ENCODE data around the gene STK25. TPM values are rescaled to one million over a fixed set of nuclear protein-coding genes. Genes with fewer than 3 reads are reported as not detected.

STK25 gene
- polyA plus RNA-seq, 1 donor from 2014 or later, result 580 TPM

GRCh38 chr2:241496904-241497877 lies 11.2 kb downstream of the STK25 start:
- Histone ChIP-seq H3K4me2 (ENCODE audit: low read length) (no peak overlapping the region), H4K20me1 (ENCODE audit: insufficient read depth) (no peaks in the 10 kb centered on the region), H3K9ac (ENCODE audit: low read length) (no peak overlapping the region), H3F3A (ENCODE audit: insufficient read depth, low read length, poor library complexity, severe bottlenecking) (no peaks in the 10 kb centered on the region), H3K9me2 (ENCODE audit: insufficient read depth, low read length) (no peaks in the 10 kb centered on the region), H3K4me3 (ENCODE audit: low read length) (no peak overlapping the region), H2AFZ (ENCODE audit: low read depth, low read length) (no peak overlapping the region), H3K27ac (ENCODE audit: low read length) (no peak overlapping the region), H3K27me3 (ENCODE audit: insufficient read depth, low read depth, low read length) (no peaks in the 10 kb centered on the region), H3K36me3 (ENCODE audit: insufficient read depth, low read length) (no peaks in the 10 kb centered on the region), H3K79me2 (replicated peaks; ENCODE audit: insufficient read depth, low read length) (no peaks in the 10 kb centered on the region), H3K9me3 (ENCODE audit: low read length) (no peaks in the 10 kb centered on the region)
- TF ChIP-seq POLR2AphosphoS5 (IDR thresholded peaks at IDR 0.05) (no peak), TAF1 (IDR thresholded peaks at IDR 0.05; ENCODE audit: low read depth) (no peak), EZH2 (IDR thresholded peaks at IDR 0.05; ENCODE audit: borderline replicate concordance, insufficient read depth, low read length, poor library complexity, severe bottlenecking) (no peak), SMC3 (conservative IDR thresholded peaks at IDR 0.05; ENCODE audit: poor library complexity) (no peak)
- TF ChIP-seq, protein P1, sequence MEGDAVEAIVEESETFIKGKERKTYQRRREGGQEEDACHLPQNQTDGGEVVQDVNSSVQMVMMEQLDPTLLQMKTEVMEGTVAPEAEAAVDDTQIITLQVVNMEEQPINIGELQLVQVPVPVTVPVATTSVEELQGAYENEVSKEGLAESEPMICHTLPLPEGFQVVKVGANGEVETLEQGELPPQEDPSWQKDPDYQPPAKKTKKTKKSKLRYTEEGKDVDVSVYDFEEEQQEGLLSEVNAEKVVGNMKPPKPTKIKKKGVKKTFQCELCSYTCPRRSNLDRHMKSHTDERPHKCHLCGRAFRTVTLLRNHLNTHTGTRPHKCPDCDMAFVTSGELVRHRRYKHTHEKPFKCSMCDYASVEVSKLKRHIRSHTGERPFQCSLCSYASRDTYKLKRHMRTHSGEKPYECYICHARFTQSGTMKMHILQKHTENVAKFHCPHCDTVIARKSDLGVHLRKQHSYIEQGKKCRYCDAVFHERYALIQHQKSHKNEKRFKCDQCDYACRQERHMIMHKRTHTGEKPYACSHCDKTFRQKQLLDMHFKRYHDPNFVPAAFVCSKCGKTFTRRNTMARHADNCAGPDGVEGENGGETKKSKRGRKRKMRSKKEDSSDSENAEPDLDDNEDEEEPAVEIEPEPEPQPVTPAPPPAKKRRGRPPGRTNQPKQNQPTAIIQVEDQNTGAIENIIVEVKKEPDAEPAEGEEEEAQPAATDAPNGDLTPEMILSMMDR (IDR thresholded peaks at IDR 0.05; ENCODE audit: poor library complexity, severe bottlenecking), result no peak
- TF ChIP-seq, protein P2, sequence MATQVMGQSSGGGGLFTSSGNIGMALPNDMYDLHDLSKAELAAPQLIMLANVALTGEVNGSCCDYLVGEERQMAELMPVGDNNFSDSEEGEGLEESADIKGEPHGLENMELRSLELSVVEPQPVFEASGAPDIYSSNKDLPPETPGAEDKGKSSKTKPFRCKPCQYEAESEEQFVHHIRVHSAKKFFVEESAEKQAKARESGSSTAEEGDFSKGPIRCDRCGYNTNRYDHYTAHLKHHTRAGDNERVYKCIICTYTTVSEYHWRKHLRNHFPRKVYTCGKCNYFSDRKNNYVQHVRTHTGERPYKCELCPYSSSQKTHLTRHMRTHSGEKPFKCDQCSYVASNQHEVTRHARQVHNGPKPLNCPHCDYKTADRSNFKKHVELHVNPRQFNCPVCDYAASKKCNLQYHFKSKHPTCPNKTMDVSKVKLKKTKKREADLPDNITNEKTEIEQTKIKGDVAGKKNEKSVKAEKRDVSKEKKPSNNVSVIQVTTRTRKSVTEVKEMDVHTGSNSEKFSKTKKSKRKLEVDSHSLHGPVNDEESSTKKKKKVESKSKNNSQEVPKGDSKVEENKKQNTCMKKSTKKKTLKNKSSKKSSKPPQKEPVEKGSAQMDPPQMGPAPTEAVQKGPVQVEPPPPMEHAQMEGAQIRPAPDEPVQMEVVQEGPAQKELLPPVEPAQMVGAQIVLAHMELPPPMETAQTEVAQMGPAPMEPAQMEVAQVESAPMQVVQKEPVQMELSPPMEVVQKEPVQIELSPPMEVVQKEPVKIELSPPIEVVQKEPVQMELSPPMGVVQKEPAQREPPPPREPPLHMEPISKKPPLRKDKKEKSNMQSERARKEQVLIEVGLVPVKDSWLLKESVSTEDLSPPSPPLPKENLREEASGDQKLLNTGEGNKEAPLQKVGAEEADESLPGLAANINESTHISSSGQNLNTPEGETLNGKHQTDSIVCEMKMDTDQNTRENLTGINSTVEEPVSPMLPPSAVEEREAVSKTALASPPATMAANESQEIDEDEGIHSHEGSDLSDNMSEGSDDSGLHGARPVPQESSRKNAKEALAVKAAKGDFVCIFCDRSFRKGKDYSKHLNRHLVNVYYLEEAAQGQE (IDR thresholded peaks at IDR 0.05; ENCODE audit: borderline replicate concordance), result no peak

DNA sequence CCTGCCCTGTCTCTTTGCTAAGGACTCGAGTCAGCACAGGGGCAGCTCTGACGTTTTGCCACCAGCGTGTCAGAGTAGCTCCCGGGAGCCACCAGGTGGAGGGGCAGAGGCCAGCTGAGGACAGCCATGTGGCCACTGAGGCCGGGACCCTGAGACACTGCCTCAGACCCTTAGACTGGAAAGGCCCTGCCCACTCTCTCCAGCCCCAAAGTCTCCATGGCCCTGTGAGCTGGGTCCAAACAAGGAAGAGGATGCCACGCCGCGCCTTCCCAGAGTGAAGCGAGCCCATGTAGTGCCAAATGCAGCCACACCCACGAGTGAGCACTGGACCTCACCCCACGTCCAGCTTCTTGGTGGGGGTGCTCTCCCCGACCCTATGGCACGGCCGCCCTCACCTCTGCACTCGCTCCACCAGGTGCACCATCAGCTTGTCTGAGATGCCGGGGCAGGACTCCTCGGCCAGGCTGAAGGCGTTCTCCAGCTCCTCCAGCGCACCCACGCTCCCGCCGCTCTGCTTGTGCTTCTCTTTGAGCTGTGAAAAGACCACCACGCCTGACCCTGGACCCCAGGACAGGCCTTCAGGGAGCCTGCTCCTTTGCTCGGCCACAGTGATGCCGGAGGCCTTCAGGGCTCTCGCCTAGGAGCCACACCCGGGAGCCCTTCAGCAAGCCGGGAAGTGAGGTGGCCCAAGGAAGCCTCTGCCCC lies 12.2 kb downstream of the STK25 start:
- H3K27me3 ChIP-seq (ENCODE audit: insufficient read depth, low read depth, low read length), result no peaks in the 10 kb centered on the region
- no peaks in the 10 kb centered on the region for H3K9me3 ChIP-seq (ENCODE audit: low read length)
- H3K9me2 ChIP-seq (ENCODE audit: insufficient read depth, low read length), result no peaks in the 10 kb centered on the region
- no peak overlapping the region for H2AFZ ChIP-seq (ENCODE audit: low read depth, low read length)
- H3K27ac ChIP-seq (ENCODE audit: low read length), result no peak overlapping the region
- no peaks in the 10 kb centered on the region for H3F3A ChIP-seq (ENCODE audit: insufficient read depth, low read length, poor library complexity, severe bottlenecking)
- TF ChIP-seq TAF1 (IDR thresholded peaks at IDR 0.05; ENCODE audit: low read depth) (no peak), SMC3 (conservative IDR thresholded peaks at IDR 0.05; ENCODE audit: poor library complexity) (no peak), RAD21 (conservative IDR thresholded peaks at IDR 0.05) (no peak), EZH2 (IDR thresholded peaks at IDR 0.05; ENCODE audit: borderline replicate concordance, insufficient read depth, low read length, poor library complexity, severe bottlenecking) (no peak), EP300 (conservative IDR thresholded peaks at IDR 0.05; ENCODE audit: poor library complexity, severe bottlenecking) (no peak), POLR2AphosphoS5 (IDR thresholded peaks at IDR 0.05) (no peak), MXI1 (conservative IDR thresholded peaks at IDR 0.05; ENCODE audit: poor library complexity, severe bottlenecking) (no peak)
- TF ChIP-seq, protein P2 (IDR thresholded peaks at IDR 0.05; ENCODE audit: borderline replicate concordance), result no peak
- TF ChIP-seq, protein P1 (IDR thresholded peaks at IDR 0.05; ENCODE audit: poor library complexity, severe bottlenecking), result no peak
- H3K36me3 ChIP-seq (ENCODE audit: insufficient read depth, low read length), result no peaks in the 10 kb centered on the region
- no peak overlapping the region for H3K4me2 ChIP-seq (ENCODE audit: low read length)
- no peak overlapping the region for H3K4me3 ChIP-seq (ENCODE audit: low read length)
- no peak overlapping the region for H3K9ac ChIP-seq (ENCODE audit: low read length)
- no peaks in the 10 kb centered on the region for H4K20me1 ChIP-seq (ENCODE audit: insufficient read depth)
- no peaks in the 10 kb centered on the region for H3K79me2 ChIP-seq (replicated peaks; ENCODE audit: insufficient read depth, low read length)
